Stimulated activated CD4-positive, alpha-beta T cell treated with anti-CD3 and anti-CD28 coated beads, Interleukin-2, amount 100 ng/mL, for 4 hours (primary cell): ENCODE measurements around the gene ANKS1A.

Experiments
- DNase-seq: peaks from one replicate; pipeline ENCODE4 v3.0.0-alpha.2; 2020; ENCODE audit warnings: low read depth

ANKS1A gene

DNA sequence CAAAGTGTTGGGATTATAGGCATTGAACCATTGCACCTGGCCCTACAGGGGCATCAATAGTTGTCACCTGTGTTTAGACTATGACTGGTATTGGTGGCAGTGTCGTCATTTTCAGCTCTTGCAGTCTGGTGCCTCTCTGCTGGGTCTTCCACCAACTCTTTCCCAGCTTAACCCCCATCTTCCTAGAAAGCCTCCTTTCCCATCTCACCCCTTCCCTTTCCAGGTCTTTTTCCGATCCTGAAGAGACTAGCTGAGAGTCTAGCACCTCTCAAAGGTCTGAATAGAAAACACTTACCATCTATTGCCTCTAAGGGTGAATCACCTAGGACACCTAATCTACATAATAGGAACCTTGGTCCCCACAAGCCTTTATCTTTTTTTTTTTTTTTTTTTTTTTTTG is 181.1 kb downstream of the ANKS1A start:
- no peak for DNase-seq

- DNase-seq: no peak
Observed at GRCh38 chr6:35071347-35071994, 182.4 kb downstream of the ANKS1A start.

- DNase-seq: no peak
Observed at GRCh38 chr6:35072051-35072697, 183.1 kb downstream of the ANKS1A start.

DNA sequence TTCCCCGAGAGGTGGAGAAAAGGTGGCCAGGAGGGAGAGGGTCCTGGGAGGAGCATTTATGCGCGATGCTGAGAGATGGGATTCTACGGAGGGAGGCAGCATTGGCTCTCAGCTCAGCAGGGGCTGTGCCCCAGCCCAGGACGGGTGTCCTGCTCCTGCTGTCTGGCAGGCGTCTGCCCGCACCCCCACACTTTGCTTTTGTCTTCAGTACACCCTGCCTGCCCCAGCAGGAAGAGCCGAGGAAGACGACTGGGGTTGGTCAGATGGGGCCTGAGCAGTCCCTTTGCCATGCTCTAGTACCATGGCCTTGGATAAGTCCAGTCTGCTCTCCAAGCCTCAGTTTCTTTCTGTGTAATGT is 183.6 kb downstream of the ANKS1A start:
- no peak for DNase-seq

DNA sequence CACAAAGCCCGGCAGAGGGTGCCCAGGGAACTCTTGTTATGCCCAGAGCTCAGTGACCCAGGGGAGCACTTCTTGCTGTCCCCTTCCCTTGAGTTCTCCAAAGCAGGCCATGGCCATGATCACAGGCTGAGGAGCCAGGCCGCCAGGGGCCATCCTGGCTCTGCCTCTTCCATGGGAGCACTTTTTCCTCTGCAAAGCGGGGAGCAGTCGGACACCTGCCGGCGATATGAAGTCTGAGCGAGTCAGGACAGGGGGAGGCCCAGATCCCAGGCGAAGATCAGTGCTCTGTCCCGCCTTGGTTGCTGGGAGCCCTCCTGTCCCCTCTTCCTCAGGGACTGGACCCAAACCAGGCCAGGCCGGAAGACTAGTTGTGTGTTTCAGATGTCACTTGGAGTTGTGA is 184.2 kb downstream of the ANKS1A start:
- no peak for DNase-seq

DNA sequence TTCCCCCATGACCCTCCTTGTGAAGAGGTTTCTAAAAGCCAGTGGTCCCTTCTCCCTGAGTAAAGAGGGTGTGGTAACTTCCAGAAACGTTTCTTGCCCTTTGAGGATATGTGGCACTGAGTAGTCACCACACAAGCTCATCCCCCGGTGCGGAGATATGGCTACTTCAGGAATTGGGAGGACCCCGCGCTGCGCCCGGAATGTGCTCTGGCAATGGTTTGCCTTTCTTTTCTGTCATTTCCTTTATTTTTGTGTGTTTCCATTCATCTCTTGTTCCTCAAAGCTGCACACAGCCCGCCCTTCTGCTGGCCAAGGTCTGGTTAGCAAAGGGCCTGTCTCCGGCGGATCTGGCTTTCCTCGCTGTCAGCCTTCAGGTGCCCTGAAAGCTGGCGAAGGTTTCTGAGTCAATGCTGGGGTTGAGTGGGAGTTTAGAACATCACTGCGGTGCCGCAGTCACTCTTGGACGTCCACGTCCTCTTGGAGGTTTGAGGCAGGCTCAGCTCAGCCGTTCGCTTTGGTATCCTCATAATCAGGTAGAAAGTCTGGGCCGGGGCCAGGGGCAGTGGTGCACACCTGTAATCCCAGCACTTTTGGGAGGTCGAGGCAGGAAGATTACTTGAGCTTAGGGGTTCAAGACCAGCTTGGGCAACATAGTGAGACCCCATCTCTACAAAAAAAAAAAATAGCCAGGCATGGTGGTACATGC is 184.9 kb downstream of the ANKS1A start:
- DNase-seq: no peak

GRCh38 chr6:35076997-35077712 is 188.1 kb downstream of the ANKS1A start:
- DNase-seq: no peak

DNA sequence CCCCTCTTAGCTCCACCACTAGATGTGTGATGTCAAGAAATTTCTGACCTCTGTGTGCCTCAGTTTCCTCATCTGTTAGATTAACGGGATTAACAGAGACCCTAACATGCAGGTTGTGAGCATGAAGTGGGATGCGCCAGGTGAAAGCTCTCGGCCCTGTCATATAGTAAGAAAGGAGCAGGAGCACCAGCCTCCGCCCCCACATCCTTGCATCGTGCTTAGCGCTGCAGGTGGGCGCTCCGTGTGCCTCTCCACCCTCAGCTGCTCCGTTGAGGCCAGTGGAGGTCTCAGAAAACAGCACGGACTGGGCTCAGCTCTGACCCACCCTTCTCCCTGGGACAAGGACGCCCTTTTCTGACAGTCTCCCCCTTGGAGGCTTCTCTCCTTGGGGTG is 188.7 kb downstream of the ANKS1A start:
- no peak for DNase-seq

DNA sequence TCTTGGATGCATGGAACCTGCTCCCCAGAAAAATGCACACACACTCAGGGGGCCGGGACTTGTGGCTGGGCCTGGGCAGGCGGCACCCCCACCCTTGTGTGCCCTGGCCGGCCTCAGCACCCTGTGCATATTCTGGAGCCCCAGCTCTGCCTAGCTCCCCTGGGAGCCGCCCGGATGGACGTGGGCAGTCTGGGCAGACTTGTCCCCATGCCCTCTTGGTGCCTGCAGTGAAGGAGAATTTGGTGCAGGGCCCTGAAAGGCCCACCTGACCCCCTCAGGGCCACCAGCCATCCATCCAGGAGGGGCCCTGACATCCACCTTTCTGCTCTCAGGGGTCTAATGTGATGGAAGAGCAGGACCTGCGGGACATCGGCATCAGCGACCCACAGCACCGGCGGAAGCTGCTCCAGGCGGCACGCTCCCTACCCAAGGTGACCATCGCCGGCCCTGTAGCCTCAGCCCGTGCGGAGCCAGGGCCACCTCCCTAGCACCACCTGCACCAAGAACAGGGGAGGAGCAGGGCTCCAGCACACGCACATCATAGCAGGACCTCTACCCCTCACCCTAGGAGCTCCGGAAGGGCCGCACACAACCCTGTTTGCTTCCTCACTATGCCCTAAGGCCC is 189.3 kb downstream of the ANKS1A start:
- DNase-seq: no peak

- DNase-seq: no peak
Observed at GRCh38 chr6:35078896-35079295, 189.8 kb downstream of the ANKS1A start.

- DNase-seq: no peak
Observed at GRCh38 chr6:35079311-35080000, 190.4 kb downstream of the ANKS1A start.

DNA sequence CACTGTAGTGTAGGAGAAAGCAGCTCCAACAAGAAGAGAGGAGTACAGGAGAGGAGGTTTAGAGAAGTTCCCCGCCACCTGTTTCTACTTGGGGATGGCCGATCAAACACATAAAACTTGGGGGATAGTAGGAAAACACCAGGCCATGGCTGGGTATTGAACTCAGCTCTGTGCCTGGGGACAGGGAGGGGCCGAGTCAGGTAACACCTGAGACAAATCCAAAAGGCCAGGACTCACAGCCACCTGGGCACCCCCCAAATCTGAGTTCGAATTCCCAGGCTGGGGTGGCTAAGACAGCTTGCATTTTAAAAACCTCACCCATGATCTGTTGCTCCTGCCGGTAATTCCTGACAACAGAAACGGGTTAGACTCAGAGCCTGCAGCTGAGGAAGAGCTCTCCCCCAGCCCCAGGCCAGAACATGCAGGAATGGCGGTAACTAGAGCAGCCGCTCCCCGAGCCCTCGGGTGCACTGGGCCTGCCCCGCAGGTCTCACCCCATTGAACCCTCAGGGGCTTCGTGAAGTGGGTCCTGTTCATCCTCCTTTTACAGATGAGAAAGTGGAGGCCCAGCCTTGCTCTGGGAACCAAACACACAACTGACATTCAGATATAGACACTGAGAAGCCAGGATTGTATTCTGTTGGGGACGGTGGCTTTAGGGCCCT is 191.1 kb downstream of the ANKS1A start:
- DNase-seq: no peak

DNA sequence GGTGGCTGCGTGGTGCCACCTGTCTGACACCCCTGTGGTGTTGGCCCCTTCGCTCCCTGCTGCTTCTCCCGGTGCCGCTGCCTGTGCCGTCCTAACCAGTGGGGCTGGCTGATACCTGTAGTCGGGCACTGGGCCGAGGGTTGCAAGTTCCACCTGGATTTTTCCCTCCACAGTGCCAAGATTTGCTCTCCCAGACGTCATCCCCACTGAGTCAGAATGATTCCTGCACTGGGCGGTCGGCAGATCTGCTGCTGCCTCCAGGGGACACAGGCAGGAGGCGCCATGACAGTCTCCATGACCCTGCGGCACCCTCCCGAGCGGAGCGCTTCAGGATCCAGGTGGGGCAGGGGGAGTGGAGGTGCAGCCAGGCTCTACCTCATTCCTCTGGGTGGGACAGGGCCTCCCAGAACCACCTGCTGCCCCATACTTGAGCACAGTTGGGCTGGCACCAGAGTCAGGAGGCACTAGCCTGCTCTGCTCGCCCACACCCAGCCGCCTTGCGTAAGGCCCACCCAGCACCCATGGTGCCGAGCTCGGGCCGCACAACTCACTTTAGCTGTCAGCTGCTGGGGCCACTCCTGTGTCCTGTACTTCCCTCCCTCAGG is 191.9 kb downstream of the ANKS1A start:
- DNase-seq: no peak

DNA sequence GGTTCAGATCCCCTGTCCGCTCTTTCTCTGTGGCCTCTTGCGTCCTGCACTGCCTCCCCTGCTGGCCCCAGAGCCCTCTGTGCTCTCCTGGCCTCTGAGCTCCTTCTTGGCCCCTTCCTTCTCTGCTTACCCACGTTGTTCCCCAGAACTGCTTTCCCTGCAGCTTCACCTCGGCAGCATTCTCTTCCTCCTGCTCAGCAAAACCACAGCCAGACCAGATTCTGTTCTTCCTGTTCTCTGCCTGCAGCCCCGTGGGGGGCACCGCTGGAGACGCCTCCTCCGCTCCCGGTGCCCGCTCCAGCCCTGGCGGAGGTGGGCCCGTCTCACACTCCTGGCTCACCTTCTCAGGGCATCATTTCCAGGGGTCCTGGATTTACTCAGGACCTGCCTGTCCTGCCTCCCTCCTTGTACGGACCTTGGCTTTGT is 192.4 kb downstream of the ANKS1A start:
- DNase-seq: no peak

DNA sequence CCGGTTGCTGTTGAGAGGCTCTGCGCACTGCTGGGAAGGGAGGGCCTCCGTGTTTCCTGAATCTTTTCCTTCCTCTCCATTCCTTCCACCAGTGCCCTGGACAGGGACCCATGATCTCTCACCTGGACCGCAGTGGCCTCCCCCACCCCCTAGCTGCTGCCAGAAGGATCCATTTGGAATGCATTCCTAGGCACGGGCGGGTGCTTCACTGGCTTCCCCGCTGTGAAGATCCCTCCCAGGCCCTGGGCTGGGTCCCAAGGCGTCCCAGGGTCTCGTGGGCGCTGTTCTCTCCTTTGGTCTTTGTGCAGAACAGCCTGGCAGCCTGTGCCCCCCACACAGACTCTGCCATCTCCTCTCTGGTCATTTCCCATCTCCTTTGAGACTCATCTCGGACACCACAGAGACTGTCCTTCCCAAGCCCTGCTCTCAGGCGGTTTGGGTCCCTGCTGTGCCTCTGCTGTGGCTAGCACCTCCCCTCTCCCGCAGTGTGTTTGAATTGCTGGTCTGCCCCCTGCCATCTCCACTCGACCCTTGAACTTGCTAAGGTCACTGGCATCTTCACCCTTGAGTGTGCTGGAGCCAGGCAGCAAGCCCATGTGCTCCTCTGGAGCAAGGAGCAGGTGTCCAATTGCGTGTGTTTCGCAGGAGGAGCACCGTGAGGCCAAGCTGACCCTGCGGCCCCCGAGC is 193.1 kb downstream of the ANKS1A start:
- no peak for DNase-seq

DNA sequence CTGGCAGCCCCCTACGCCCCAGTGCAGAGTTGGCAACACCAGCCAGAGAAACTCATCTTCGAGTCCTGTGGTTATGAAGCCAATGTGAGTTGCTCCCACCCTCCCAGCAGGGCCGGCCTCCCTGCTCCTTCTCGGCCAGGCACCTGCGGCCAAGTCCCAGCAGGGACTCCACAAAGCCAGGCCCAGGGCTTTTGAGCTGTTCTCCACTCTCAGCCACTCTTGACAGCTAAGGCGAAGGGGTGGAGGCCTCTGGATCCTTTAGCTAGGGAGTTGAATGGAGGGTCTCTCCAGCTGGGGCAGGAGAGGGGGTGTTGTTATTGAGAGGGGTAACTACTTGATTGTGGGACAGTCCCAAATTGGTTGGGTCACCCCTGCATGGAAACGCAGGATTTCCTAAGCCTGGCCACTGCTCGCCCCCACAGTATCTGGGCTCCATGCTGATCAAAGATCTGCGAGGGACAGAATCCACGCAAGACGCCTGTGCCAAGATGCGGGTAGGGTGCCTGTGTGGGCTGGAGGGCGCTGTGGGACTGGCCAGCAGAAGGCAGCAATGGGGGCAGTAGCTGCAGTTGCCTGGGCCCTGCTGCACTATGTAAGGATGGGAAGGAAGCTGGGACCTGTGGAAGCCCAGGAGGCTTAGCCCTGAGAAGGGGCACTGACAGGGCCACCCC is 193.8 kb downstream of the ANKS1A start:
- DNase-seq: no peak

DNA sequence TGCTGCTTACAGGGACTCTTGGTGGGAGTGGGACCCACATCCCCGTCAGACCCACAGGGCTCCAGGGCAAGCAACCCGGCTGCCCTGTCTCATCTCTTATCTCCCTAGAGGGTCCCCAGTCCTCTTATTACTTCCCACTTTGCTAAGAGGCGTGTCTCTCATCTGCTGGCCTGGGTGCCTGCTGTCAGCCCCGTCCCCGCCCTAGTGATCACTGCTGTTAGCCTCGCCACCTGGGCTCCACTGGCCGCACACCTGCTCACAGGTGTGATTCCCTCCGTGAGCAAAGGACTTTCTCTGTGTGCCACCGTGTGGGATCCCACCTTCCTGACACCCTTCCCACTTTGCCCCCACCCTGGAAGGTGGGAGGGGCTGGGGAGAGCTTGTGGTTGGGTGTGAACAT is 194.5 kb downstream of the ANKS1A start:
- no peak for DNase-seq

- DNase-seq: no peak
Observed at GRCh38 chr6:35084041-35084491, 195.0 kb downstream of the ANKS1A start.

GRCh38 chr6:35084511-35085203 is 195.6 kb downstream of the ANKS1A start:
- no peak for DNase-seq
